ENCODE results near the gene AP1S3.
A peak's percentile ranks its signal among the peaks of the same experiment; 100 is the strongest.
"Not testable (repeated sequence)": the region's sequence is repeated elsewhere in the genome, so short reads cannot be mapped to it uniquely, and the experiment has no call there.

The AP1S3 gene

GRCh38 chr2:223801736-223802135 is 35.6 kb downstream of the AP1S3 start:
- no peak for DNase-seq

GRCh38 chr2:223800908-223801307 is 36.5 kb downstream of the AP1S3 start:
- no peak for DNase-seq

DNA sequence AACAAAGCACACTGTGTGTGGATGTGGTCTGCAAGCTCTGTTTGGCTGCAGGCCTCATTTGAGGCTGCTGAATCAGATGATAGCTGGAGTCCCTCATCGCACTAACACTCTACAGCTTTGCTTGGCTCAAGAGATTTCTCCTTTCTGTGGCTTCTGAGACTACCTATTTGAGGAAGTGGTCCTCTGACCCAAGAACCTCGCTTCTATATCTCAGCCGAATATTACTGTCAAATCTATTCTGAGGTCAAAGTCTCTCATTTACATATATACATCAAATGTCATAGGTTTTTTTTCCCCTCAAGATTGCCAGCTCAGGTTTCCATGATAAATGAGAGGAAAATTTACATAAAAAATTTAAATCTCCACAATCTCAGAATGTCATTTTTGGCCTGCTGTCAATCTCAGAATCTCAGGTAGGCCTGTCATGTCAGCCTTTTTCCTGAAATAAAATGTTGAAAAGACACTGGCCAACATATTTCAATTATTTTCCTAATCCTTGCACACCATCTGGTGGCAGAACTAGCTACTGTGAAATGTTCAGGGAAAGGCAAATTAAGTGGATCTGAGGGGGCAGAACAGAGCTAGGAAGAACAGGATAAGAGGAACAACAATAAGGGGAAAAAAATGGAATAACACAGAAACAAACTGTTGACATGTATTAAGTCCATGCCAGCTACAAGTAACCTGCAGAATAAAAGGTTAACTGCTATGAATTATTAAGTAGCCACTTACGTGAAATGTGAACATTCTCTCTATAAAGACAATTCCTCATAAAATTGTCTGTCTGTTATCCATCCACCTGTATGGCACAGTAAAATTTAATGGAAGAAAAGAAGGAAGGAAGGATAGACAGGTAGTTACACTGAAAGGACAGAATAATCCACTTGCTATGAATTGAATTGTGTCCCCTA is 39.3 kb downstream of the AP1S3 start:
- peak in 8 of 58 donors; percentile 1 to 38 (median 4) for DNase-seq

- no peak for DNase-seq
Observed at GRCh38 chr2:223797037-223797436, 40.3 kb downstream of the AP1S3 start.

DNA sequence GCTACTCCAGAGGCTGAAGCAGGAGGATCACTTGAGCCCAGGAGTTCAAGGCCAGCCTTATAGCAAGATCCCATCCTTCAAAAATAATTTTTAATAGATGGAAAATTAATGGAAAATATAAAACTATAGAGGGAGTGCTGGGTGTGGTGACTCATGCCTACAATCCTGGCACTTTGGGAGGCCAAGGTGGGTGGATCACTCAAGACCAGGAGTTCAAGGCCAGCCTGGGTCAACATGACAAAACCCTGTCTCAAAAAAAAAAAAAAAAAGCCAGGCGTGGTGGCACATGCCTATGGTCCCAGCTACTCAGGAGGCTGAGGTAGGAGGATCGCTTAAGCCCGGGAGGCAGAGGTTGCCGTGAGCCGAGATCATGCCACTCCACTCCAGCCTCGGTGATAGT is 48.0 kb downstream of the AP1S3 start:
- no peak for DNase-seq

DNA sequence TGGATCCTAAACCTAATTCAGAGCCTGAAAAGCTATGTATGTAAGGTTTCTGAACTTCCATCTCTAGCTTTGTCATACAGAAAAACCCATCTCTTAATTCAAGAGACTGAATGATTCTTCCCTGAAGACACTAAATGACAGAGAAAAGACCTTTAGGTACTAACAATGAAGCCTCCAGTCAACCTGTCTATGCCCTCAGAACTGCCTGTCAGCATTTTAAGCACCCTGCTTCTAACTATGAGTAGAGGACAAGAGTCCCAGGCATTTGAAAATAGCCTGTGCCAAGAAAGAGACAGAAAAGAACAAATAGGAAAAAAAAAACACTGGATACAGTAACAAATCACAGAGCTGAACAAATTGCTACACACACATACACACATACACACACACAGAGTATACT is 48.6 kb downstream of the AP1S3 start:
- no peak for DNase-seq

GRCh38 chr2:223788106-223788505 is 49.3 kb downstream of the AP1S3 start:
- DNase-seq = not testable (repeated sequence)

DNA sequence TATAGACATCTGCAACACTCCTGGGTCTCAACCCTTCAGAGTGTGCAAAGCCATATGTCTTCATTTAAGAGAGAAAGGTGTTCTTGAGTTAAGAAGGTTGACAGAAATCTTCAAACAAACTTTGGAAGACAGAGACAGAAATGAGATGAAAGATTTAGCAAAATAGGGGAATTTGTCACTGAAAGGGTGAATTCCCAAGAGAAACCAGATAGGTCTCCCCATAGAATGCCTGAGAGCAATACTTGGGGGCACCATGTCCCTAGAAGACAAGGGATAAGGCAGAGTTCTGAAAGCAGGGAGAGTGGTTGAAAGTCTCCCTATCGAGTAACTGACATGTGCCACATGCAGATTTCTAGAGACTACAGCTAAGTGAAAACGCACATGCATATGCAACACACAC is 50.0 kb downstream of the AP1S3 start:
- DNase-seq = no peak

GRCh38 chr2:223786943-223787342 is 50.4 kb downstream of the AP1S3 start:
- no peak for DNase-seq

GRCh38 chr2:223786236-223786635 is 51.1 kb downstream of the AP1S3 start:
- no peak for DNase-seq

DNA sequence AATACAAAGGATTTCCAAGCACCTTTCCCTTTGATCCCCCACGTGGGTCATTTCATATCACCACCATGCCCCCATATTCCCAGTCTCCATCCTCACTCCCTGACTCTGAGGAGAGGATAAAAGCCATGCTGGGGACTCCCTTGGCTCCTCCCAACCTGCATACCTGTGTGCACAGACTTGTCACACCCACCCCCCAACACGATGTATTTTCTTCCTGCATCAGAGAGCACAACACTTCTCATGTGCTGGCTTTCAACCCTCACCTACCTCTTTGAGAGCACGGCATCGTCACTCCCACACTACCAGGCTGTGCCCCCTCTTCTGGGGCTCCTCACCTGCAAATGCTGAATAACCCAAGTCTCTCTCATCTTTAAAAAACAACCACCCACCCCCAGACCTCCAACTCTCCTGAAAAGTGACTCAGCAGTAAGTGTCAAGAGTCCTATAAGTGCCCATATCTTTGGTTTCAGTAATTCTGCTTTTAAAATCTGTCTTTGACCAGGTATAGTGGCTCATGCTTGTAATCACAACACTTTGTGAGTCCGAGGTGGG is 53.1 kb downstream of the AP1S3 start:
- no peak for DNase-seq

DNA sequence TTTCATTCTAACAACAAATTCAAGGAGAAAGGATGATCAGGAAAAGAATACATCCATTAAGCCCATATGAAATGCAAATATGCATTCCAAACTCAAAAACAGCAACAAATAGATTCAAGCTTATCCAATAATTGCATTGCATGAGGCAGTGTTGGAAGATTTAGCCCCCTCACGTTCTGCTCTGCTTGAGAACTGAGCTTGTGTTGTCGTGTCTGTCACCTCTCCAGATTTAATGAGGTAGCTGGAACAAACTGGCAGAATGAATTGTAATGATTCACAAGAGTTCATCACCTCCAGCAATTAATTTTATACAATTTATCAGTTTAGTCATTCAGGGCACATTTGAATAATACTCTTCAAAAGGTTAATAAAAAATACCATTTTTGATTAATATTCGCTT is 54.8 kb downstream of the AP1S3 start:
- DNase-seq = no peak

DNA sequence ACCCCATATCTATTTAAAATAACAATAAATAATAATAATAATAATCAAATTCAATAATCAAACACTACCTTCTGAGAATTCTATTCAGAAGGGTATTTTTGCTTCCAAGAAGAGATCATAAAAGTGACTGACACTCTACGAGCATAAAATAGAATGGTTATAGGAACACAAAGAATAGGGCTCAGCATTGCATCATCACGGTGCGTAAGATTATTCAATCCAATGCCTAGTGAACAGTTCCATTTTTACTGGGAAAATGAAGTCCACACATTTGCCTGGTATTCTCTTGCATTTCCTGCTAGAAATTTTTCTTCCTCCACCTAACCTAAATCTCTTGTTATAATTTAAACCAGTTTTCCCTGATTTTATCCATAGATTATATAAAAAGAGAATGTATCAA is 55.8 kb downstream of the AP1S3 start:
- no peak for DNase-seq

- no peak for DNase-seq
Observed at GRCh38 chr2:223779877-223780276, 57.5 kb downstream of the AP1S3 start.

DNA sequence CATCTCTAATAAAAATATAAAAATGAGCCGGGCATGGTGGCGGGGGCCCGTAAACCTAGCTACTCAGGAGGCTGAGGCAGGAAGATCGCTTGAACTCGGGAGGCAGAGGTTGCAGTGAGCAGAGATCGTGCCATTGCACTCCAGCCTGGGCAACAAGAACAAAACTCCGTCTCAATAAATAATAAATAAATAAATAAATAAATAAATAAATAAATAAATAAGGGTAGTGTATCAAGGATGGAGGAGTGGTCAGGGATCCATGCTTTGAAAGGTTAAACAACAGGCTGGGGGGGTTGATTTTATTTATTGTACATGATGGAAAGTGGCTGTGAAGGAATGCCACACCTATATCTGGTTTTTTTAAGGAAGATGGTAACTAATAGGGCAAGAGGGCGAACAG is 63.2 kb downstream of the AP1S3 start:
- DNase-seq = no peak

GRCh38 chr2:223772363-223772762 is 65.0 kb downstream of the AP1S3 start:
- no peak for DNase-seq

DNA sequence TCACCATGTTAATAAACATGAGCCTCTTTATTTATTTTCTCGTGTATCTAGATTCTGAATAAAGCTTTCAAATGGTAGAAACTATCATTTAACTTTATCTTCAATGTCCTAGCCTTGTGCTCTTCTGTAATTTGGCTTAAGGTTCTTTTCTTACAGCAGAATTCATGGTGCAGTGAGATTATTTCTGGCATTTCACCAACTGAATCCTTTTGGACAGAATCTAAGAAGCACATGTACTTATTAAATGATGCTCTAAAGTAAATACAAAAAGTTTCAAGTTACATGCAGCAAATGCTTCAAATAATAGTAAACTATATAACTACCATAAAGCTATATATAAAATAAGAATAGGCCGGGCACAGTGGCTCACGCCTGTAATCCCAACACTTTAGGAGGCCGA is 65.9 kb downstream of the AP1S3 start:
- DNase-seq = no peak

GRCh38 chr2:223768179-223768578 is 69.2 kb downstream of the AP1S3 start:
- DNase-seq = no peak

GRCh38 chr2:223767341-223767740 is 70.0 kb downstream of the AP1S3 start:
- no peak for DNase-seq

DNA sequence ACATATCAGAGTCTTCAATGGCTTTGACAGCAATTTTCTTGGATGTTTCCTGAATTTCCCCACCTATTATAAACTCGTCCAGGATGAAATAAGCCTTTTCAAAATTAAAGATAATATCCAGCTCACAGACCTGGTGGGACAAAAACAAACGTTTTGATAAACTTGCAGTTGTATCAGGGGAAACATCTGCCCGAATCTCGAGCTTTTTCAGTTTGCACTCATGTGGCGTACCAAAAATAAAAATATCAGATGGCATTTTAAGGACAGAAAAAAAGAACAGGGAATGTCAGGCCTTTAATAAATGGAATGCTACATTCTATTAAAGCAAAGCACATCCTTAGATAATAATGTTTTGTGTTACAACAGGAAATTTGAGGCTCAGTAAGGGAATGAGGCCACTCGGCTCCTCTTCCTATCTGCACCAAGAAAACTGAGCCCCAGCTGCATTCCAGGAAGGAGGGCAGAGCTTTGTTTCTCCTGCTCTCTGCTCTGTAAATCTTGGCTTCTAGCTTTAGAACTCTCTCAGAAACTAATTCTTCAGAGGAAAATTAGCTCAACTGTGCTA is 72.1 kb downstream of the AP1S3 start:
- peak in 1 of 58 donors; percentile 7 for DNase-seq

GRCh38 chr2:223764796-223765195 is 72.6 kb downstream of the AP1S3 start:
- DNase-seq = no peak

DNA sequence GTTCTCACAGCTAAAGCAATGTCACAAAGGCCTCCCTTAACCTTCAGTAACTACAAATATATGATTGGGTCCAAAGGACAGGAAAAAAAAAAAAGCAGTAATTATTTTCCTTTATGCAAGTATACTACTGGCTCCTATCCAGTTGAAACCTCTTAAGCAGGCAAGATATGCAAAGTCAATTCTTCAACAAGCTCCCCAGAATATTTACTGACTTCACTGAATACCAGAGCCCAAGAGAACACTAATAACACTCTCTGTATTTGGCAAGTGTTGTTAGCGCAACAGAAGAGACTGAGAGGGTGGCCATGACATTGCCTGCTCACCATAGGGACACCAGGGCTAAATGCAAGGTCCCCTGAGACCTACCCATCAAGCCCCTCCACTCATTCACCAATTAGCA is 74.5 kb downstream of the AP1S3 start:
- DNase-seq = no peak

- DNase-seq = not testable (repeated sequence)
Observed at GRCh38 chr2:223761746-223762145, 75.6 kb downstream of the AP1S3 start.

Measured in anterior cingulate cortex (tissue), 58 donors.